Right ventricle myocardium inferior (tissue), 1 donor: Measurements from ENCODE around the gene RBM44. TPM values are rescaled to one million over a fixed set of nuclear protein-coding genes. Genes with fewer than 3 reads are reported as not detected.
"Not testable (repeated sequence)": the region's sequence is repeated elsewhere in the genome, so short reads cannot be mapped to it uniquely, and the experiment has no call there.

Experiments
- ATAC-seq: fragments of 200-7000 bp; cut with Tn5 transposase; one replicate; pipeline ENCODE4 v1.9.1; 2020; ENCODE audit warnings: mild to moderate bottlenecking, moderate library complexity
- DNase-seq: peaks from one replicate; pipeline ENCODE4 v3.0.0; 2021; ENCODE audit errors: missing footprints
- intact Hi-C: fragments of 100-400 bp; cut with DNase I; formaldehyde crosslinking; loops from one replicate; pipeline ENCODE4 v1.11.0; 2022
- total RNA-seq: library from RNA; stranded (reverse); fragmentation: NEBNext Ultra II Directional; extraction: Animal tissue kit (Norgen Biotek cat#: 25700); gene quantifications from one replicate; pipeline ENCODE4 v1.2.1, GENCODE V29; 2021
- donor health status: DM: no; HTN: yes; CAD: no; lungs with severe emphysema.

The RBM44 gene
- total RNA-seq, 1 donor from 2014 or later = 0.30 TPM

DNA sequence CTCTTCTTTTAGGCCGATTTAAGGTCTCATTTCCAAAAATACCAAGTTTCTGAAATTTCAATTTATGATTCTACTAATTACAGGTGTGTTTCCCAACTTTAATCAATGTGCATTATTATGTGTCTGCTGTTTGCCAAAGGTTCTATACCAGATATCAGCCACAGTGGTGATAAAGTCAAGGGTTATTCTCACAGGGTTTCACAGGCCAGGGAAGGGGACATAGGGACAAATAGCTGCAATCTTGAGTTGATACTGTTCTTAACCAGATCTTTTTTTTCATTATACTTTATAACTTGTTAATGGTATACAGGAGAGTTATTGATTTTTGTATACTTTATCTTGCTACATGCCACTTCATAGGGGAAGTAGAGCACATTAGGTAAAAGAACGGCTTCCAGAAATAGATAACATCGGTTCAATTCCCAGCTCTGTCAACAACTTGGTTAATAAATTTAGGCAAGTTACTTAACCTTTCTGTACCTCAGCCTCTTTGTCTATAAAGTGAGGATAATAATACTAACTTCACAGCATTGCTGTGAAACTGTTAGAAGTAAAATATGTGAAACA, 28.9 kb downstream of the RBM44 start:
- no peak for DNase-seq
- intact Hi-C loops = no loop called here
- no peak for ATAC-seq

DNA sequence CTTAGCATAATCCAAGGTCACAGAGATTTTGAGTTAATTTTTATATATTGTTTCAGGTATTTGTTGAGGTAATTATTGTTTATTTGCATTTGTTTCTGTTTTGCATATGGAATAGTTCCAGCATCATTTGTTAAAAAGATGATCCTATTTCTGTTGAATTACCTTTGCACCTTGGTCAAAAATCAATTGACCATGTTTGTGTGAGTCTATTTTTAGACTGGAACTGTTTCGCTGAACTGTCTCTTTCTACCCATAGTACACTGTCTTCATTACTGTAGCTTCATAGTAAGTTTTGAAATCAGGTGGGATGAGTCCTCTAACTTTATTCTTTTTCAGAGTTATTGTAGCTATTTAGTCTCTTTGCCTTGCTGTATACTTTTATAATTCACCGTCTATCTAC, 31.9 kb downstream of the RBM44 start:
- intact Hi-C loops = no loop called here
- ATAC-seq = no peak

DNA sequence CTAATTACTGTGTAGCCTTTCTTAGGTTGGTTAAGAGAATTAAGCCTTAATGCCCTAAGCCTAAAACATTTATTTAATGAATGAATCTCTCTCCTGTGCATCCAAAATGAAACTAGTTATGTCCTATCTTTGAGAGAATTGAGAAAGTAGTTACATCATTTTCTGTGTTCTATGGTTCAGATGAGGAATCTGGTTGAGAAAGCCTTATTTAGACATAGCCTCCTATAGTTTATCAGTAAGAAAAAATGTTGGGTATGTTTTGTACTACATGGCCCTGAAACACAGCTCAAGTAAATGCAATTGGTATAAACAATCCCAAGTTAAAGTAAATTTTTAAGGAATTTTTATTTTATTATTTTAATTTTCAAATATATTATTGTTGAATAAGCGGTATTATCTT, 35.0 kb downstream of the RBM44 start:
- intact Hi-C loops = no loop called here
- no peak for ATAC-seq
- no peak for DNase-seq

More for the DNA sequence above, 31.9 kb downstream of the RBM44 start:
- no peak for DNase-seq

DNA sequence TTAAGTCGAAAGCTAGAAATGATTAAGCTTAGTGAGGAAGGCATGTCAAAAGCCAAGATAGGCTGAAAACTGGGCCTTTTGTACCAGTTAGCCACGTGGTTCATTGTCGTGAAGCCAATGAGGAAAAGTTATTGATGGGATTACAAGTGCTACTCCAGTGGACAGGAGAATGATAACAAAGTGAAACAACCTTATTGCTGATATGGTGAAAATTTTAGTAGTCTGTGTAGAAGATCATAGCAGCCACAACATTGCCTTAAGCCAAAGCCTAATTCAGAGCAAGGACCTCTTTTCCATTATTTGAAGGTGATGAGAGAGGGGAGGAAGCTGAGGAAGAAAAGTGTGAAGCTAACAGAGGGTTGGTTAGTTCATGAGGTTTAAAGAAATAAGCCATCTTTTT, 36.8 kb downstream of the RBM44 start:
- ATAC-seq = no peak
- DNase-seq = no peak
- intact Hi-C loops = no loop called here

- no peak for ATAC-seq
- intact Hi-C loops = no loop called here
- no peak for DNase-seq
Observed at GRCh38 chr2:237841051-237841450, 42.5 kb downstream of the RBM44 start.

DNA sequence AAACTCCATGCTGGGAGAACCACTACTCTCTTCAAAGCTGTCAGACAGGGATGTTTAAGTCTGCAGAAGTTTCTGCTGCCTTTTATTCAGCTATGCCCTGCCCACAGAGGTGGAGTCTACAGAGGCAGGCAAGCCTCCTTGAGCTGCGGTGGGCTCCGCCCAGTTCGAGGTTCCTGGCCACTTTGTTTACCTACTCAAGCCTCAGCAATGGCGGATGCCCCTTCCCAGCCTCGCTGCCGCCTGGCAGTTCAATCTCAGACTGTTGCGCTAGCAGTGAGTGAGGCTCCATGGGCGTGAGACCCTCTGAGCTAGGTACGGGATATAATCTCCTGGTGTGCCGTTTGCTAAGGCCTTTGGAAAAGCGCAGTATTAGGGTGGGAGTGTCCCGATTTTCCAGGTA, 50.4 kb downstream of the RBM44 start:
- DNase-seq, ATAC-seq, intact Hi-C loops: not testable (repeated sequence)

GRCh38 chr2:237854295-237854694, 55.7 kb downstream of the RBM44 start:
- intact Hi-C loops = loop anchor here (10.0 kb wide), 1 partner anchor 161 kb away; no protein-coding TSS in a partner anchor
- DNase-seq (no peak), ATAC-seq (no peak)

- intact Hi-C loops = loop anchor here (2.0 to 10.0 kb wide), 6 partner anchors 47 to 405 kb away; partner anchors contain the start of genes HES6, KLHL30 and UBE2F
- ATAC-seq = no peak
- no peak for DNase-seq
Observed at GRCh38 chr2:237857791-237858190, 59.2 kb downstream of the RBM44 start.

DNA sequence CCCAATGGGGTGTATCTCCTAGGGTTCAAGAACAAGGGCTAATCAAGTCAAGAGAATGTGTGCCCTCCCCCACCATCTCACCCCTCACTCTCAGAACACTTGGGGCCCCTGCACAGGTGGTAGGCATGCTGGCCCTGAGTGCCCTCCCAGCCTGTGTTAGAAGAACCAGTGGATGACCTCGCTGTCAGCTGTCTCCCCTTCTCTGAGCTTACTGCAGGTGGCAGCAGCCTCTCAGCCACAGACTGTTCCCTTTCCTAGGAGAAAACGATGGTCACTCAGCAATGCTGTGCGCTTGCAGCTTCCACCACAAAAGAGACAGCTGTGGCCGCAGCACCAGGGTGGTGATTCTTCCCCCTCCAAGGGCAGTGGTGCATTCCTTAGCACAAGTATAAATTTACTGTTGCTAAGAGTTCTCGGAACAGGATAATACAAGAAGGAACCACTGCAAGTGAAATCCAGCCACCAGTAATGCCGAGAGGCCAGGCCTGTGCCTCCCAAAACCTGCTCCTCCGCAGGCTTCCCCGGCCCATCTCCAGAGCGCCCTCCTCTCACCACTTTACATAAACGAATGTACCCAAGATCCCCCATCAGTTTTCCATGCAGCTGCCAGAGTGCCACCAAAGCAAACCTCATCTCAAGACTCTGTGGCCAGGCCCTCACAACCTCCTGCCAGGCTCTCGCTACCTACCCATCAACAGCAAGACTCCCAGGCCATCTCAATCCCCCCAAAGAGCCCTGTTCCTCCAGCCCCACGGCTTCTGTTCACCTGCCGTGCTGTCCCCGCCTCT, 59.9 kb downstream of the RBM44 start:
- DNase-seq = no peak
- intact Hi-C loops = loop anchor here (2.0 to 10.0 kb wide), 6 partner anchors 46 to 404 kb away; partner anchors contain the start of genes HES6, KLHL30 and UBE2F
- ATAC-seq = peak; percentile 81

DNA sequence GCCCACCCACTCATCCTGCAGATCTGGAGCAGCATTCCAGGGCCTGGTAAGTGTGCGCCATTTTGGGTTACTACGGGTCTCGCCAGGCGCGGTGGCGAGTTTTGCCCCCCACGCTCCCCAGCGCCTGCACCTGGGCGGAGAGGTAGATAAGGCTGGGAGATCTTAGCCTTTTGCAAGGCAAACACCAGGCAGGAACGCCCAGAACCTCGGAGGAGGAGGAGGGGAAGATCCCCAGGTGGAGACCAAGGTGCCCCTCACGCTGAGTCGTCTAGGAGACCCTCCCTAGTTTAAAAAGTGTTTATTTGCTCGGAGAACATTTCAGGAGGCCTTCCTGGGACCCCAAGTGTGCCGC, 60.5 kb downstream of the RBM44 start:
- intact Hi-C loops = loop anchor here (2.0 to 10.0 kb wide), 6 partner anchors 46 to 404 kb away; partner anchors contain the start of genes HES6, KLHL30 and UBE2F
- ATAC-seq (no peak), DNase-seq (no peak)

DNA sequence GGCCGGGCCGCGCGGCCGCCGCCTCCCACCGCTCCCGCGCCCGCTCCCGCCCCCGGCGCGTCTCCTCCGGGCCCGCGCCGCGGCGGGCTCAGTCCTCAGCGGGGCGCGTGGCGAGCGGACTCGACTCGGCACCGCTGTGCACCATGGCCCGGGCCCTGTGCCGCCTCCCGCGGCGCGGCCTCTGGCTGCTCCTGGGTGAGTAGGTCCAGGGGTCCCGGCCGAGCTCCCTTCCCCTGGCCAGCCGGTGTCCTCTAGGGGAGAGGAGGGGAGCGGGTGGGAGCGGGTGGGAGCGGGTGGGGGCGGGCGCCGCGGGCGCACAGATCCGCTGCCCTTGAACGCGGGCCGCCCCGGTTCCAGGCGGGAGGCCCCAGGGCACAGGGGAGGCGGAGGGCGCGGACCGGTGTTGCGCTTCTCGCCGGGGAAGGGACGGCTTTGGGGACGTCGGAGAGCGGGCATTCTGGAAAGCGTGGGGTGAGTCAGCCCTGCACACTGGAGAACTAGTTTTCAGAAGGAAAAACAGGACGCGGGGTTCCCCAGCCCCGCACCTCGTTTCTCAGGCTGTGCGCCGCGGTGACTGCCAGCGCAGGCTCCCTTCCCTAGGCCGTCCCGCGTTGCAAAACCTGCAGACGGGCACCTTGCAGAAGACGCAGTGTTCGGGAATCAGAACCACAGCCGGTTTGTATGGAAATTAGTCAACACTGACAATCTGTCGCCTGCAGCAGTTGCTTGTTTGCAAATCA, 61.1 kb downstream of the RBM44 start, which contains the start of gene RAMP1:
Gene RAMP1 (plus strand): TSS at position 91 of the 740 bp plus-strand sequence. CDS start 53 bp downstream, at position 144.
- intact Hi-C loops = loop anchor here (2.0 to 10.0 kb wide), 6 partner anchors 45 to 403 kb away; partner anchors contain the start of genes HES6, KLHL30 and UBE2F
- DNase-seq = no peak
- ATAC-seq = peak; percentile 56

DNA sequence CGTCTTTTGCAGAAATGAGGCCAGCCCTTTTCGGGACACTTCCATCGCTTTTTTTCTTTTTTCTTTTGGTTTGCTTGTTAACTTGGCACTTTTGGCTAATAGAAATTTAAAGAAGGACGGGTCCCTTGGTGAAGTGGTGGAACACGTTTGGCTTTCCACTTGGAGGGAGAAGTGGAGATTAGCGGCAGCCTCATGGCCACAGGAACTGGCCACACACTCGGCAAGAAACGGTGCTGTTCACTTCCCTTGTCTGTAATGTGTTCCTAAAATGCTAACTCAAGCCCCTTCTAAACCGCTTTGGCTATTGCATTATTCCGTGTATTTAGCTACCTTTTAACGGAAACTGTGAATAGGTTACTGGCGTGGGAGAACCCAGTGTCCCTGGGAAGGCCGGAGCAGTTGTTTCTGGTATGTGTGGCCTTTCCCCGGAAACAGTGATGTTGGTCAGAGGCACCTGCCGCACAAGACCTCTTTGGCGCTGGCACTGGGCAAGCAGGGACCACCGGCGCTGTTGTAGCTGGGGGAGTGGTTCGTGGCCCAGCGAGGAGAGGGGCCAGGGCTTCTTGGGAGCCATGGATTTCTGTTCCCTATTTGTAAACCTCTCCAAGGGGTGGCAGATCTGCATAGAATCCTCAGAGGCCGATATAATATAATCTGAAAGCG, 61.8 kb downstream of the RBM44 start:
- DNase-seq (no peak), ATAC-seq (no peak)
- intact Hi-C loops = no loop called here

DNA sequence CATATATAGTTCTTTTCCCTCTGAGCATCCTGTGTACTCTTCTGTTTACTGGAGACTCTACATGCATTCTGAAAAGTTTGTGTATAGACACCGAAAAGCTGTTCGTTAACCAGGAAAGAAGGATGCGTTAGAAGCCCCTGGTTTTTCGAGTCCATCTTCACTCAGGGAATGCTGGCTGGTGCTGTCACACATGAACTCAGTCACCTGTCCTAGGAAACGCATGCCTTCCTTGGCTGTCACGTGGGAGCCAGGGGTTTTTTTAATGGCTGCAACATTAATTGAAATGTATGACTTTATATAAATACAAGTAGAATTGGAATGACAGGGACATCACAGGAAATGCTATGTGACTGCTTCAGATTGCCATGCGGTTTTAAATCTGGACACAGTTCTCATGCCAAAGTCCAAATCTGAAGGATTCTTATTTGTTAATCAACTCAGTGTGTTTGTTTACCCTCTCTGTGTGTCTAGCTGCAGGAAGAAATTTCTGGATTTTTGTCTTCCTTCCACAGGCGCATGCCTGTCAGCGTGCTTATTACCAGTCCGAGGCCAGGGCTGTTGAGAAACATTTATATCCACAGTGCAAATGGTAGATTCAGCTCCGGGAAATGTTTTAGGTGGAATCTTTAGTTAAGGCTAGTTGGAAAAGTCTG, 63.4 kb downstream of the RBM44 start:
- ATAC-seq (no peak), DNase-seq (no peak)
- intact Hi-C loops = no loop called here

DNA sequence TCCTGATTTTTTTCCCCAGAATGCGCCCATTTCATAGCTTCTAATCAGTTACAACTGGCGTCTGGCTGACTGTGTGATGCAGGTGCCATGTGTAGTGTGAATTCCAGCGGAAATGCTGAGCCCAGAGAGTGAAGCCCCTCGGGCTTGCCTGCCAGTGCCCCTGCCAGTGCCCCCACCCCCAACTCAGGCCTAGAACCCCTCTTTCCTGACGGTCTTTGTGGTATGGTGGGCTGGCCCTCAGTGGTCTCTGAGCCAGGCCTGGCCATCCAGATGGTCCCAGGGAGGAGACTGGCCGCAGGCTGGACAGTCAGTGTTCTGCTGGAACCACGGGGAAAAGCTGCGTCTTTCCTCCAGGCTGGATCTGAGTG, 63.9 kb downstream of the RBM44 start:
- ATAC-seq = no peak
- no peak for DNase-seq
- intact Hi-C loops = no loop called here

DNA sequence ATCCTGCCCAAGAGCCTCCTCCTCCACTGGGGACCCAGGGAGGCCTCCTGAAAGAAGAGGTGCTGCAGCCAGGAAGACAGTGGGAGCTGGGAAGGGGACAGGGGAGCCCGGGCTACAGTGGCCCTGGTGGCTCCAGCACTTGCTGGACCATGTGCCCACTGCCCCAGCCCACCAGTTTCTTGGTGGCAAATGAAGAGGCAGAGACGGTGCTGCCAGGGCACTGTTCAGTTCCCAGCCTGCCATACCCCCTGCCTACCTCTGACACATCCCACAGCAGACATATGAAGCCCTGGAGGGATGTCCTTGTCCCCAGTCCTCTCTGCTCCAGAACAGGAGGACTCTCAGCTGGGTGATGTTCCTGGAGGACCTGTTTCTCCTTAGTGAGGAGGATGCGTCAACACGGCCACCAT, 64.5 kb downstream of the RBM44 start:
- intact Hi-C loops = no loop called here
- DNase-seq (no peak), ATAC-seq (no peak)

GRCh38 chr2:237863689-237864443, 65.3 kb downstream of the RBM44 start:
- intact Hi-C loops = loop anchor here (2.0 kb wide), 1 partner anchor 23 kb away; no protein-coding TSS in a partner anchor
- ATAC-seq (peak; percentile 35), DNase-seq (no peak)

DNA sequence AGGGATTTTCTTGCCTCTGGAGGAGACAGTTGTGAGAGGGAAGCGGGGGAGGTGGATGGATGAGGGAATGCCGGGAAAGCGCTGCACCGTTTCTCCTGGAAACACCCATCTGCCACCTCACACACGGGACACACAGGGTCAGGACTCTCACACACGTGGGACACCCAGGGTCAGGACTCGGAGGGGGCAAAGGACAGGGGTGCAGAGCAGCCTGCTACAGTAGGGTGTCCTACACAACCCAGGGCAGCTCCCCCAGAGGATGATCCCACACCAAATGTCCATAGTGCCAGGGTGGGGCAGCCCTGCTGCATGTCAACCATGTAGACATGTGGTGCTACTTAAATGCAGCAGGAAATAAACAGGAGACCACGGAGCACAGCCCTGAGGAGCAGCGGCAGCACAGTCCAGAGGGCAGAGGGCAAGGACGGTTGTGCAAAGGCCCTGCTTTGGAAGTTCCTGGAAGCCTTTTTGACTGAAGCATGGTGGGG, 65.9 kb downstream of the RBM44 start:
- ATAC-seq (no peak), DNase-seq (no peak)
- intact Hi-C loops = loop anchor here (2.0 kb wide), 1 partner anchor 22 kb away; no protein-coding TSS in a partner anchor
